OCI-LY7 (cell line): ENCODE results near the gene TAGLN. TPM values are rescaled to one million over a fixed set of nuclear protein-coding genes. Genes with fewer than 3 reads are reported as not detected.

Experiments used
- BruUV-seq: library from RNA; stranded (reverse); fragments of 400-500 nt; replicated peaks from 2 replicates; lab custom pipeline; 2021; lab: Mats Ljungman, UMichigan
- CTCF ChIA-PET: fragments of 300-600 bp; sonication (Branson Sonifier 250); formaldehyde crosslinking; loops from one replicate; lab custom pipeline; 2022; ENCODE audit warnings: antibody characterized with exemption; ENCODE audit not compliant: unreplicated experiment; lab: Charles Lee
- POLR2A ChIA-PET: fragments of 300-600 bp; sonication (Branson Sonifier 250); formaldehyde crosslinking; loops from one replicate; lab custom pipeline; 2022; ENCODE audit warnings: antibody characterized with exemption; lab: Charles Lee
- DNase-seq: peaks from one replicate; pipeline ENCODE4 v3.0.0-alpha.2; 2015; ENCODE audit warnings: low spot score
- H2AFZ ChIP-seq: fragments of 200-600 bp; sonication (generic), shearing (Covaris generic); 2 replicates; pipeline ENCODE4 v1.6.1; 2014; ENCODE audit warnings: mild to moderate bottlenecking, antibody characterized with exemption, low read length, moderate library complexity
- H3K27ac ChIP-seq: fragments of 200-600 bp; sonication (generic); 2 replicates; pipeline ENCODE4 v1.5.1; 2014; ENCODE audit warnings: mixed run types, low read depth, mild to moderate bottlenecking, moderate library complexity, low read length, inconsistent platforms; ENCODE audit not compliant: poor library complexity, severe bottlenecking
- H3K36me3 ChIP-seq: fragments of 200-600 bp; sonication (generic); 2 replicates; pipeline ENCODE4 v1.6.1; 2014; ENCODE audit warnings: mild to moderate bottlenecking, antibody characterized with exemption, low read length, moderate library complexity, mixed read lengths; ENCODE audit not compliant: insufficient read depth
- H3K4me1 ChIP-seq: fragments of 200-600 bp; sonication (generic); 2 replicates; pipeline ENCODE4 v1.5.1; 2014; ENCODE audit warnings: mild to moderate bottlenecking, low read length; ENCODE audit not compliant: insufficient read depth, poor library complexity, severe bottlenecking
- H3K4me2 ChIP-seq: fragments of 200-600 bp; sonication (generic); 2 replicates; pipeline ENCODE4 v1.6.1; 2014; ENCODE audit warnings: mild to moderate bottlenecking, low read length
- H3K4me3 ChIP-seq: fragments of 200-600 bp; sonication (generic); 2 replicates; pipeline ENCODE4 v1.5.1; 2014; ENCODE audit warnings: mild to moderate bottlenecking, low read depth, low read length; ENCODE audit not compliant: poor library complexity, severe bottlenecking
- H3K79me2 ChIP-seq: fragments of 200-600 bp; sonication (generic); 2 replicates; pipeline ENCODE4 v1.6.1; 2016; ENCODE audit warnings: low read depth, mild to moderate bottlenecking, low read length, moderate library complexity, mixed read lengths; ENCODE audit not compliant: insufficient read depth
- H3K9me2 ChIP-seq: fragments of 200-600 bp; sonication (generic); 2 replicates; pipeline ENCODE4 v1.6.1; 2016; ENCODE audit warnings: mild to moderate bottlenecking, low read length, mixed read lengths; ENCODE audit not compliant: insufficient read depth
- H3K9me3 ChIP-seq: fragments of 200-600 bp; sonication (generic); 2 replicates; pipeline ENCODE4 v1.6.1; 2014; ENCODE audit warnings: mild to moderate bottlenecking, mixed run types, low read length, mixed read lengths
- H4K20me1 ChIP-seq: fragments of 200-600 bp; sonication (generic); 2 replicates; pipeline ENCODE4 v1.6.1; 2014; ENCODE audit warnings: mild to moderate bottlenecking, antibody characterized with exemption, low read length, moderate library complexity, mixed read lengths; ENCODE audit not compliant: insufficient read depth
- CTCF ChIP-seq: fragments of 200-600 bp; sonication (generic); conservative IDR thresholded peaks from 2 replicates; pipeline ENCODE4 v1.5.1; 2014; ENCODE audit warnings: mild to moderate bottlenecking, antibody characterized with exemption, low read length, moderate library complexity, mixed read lengths
- EZH2phosphoT487 ChIP-seq: fragments of 200-600 bp; sonication (generic); IDR thresholded peaks from 2 replicates; pipeline ENCODE4 v1.6.1; 2018; ENCODE audit warnings: low read depth, borderline replicate concordance, mild to moderate bottlenecking, mixed run types, antibody characterized with exemption, low read length, moderate library complexity, mixed read lengths
- intact Hi-C: fragments of 100-400 bp; cut with micrococcal nuclease; formaldehyde crosslinking; loops from one replicate; pipeline ENCODE4 v1.10.0; 2022; ENCODE audit not compliant: unreplicated experiment
- total RNA-seq, 2 experiments: library from RNA; depleted of rRNA in 1 of 2; stranded (reverse); fragments of >200 nt in 1 of 2; shearing (Covaris generic) in 1 of 2; gene quantifications; 2 replicates each; pipeline ENCODE4 v1.2.3, GENCODE V29; 2014 to 2022

TAGLN gene
- total RNA-seq, 2 experiments from 2014 or later = 5.4 to 7.4 TPM

- DNase-seq = no peak
- H3K9me2 ChIP-seq = no peaks in the 10 kb centered on the region
- TSS peak; percentile 24 for BruUV-seq
- H3K4me1 ChIP-seq = no peaks in the 10 kb centered on the region
- TF ChIP-seq CTCF = no peak
- no peak for TF ChIP-seq EZH2phosphoT487
- no peak overlapping the region for H3K4me3 ChIP-seq
- H3K36me3 ChIP-seq = peaks cover 88% of the 10 kb centered on the region
- intact Hi-C loops = no loop called here
- no peaks in the 10 kb centered on the region for H3K79me2 ChIP-seq
- no peaks in the 10 kb centered on the region for H4K20me1 ChIP-seq
- CTCF ChIA-PET = no interaction called here
- POLR2A ChIA-PET = no interaction called here
- H3K9me3 ChIP-seq = no peaks in the 10 kb centered on the region
- H3K27ac ChIP-seq = no peak overlapping the region
- H2AFZ ChIP-seq = no peak overlapping the region
- no peak overlapping the region for H3K4me2 ChIP-seq
These were observed 18.2 kb downstream of the TAGLN start for GRCh38 chr11:117217141-117218084.

GRCh38 chr11:117218133-117218915 is 19.2 kb downstream of the TAGLN start:
- POLR2A ChIA-PET = interaction anchor here (0.5 to 0.7 kb wide), 2 partner anchors 50 to 139 kb away, joined by 4 to 6 read pairs; no protein-coding TSS in a partner anchor
- no TSS peak for BruUV-seq
- Histone ChIP-seq H3K79me2 (no peaks in the 10 kb centered on the region), H3K9me2 (no peaks in the 10 kb centered on the region), H4K20me1 (no peaks in the 10 kb centered on the region), H3K4me1 (no peaks in the 10 kb centered on the region), H3K27ac (no peak overlapping the region), H3K9me3 (no peaks in the 10 kb centered on the region), H3K4me2 (no peak overlapping the region), H3K4me3 (no peak overlapping the region), H2AFZ (no peak overlapping the region), H3K36me3 (peaks cover 88% of the 10 kb centered on the region)
- no peak for DNase-seq
- TF ChIP-seq EZH2phosphoT487 (no peak), CTCF (no peak)
- CTCF ChIA-PET = no interaction called here
- intact Hi-C loops = no loop called here
